GM12892 (cell line): ENCODE results near the gene CTSC.

ENCODE experiments used
- POLR2A ChIP-seq: IDR thresholded peaks from 2 replicates; pipeline ENCODE4 v1.6.1; 2011; ENCODE audit warnings: low read depth, low read length, control low read depth
- POLR2AphosphoS5 ChIP-seq: IDR thresholded peaks from 2 replicates; pipeline ENCODE4 v1.6.1; 2011; ENCODE audit warnings: low read depth, low read length, control low read depth
- TAF1 ChIP-seq: IDR thresholded peaks from 2 replicates; pipeline ENCODE4 v1.6.1; 2011; ENCODE audit warnings: low read depth, mild to moderate bottlenecking, control low read depth, low read length, borderline replicate concordance

DNA sequence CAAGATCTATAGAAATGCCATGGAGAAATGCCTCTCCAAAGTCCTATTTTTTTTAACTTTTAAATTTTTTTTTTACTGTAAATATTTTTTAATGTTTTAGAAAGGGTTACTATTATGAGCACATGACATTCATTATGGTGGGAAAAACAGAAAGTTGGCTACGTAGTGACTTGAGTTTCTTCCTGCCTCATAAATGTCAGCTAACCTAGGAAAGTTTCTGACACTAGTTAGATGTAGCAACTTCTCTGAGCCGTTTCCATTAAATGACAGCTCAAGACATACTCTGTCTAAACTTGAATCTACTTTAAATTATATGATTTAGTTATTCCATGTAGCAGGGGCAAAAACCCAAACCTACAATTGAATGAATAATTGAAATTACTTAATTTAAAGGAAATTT, 18.4 kb upstream of the CTSC start:
- TF ChIP-seq TAF1 (no peak), POLR2AphosphoS5 (no peak), POLR2A (no peak)
